GM10248 (cell line): ENCODE measurements around the gene RAB27A.
"Not testable (repeated sequence)": the region's sequence is repeated elsewhere in the genome, so short reads cannot be mapped to it uniquely, and the experiment has no call there.

Experiments used
- CTCF ChIA-PET: fragments of 300-600 bp; sonication (Branson Sonifier 250); formaldehyde crosslinking; extraction: SDS; loops from one replicate; lab custom pipeline; 2021; ENCODE audit warnings: antibody characterized with exemption; lab: Yijun Ruan, JAX
- POLR2A ChIA-PET: fragments of 350-650 bp; sonication (Branson Sonifier 250); formaldehyde crosslinking; extraction: SDS; loops from one replicate; lab custom pipeline; 2020; ENCODE audit warnings: antibody characterized with exemption; lab: Yijun Ruan, JAX
- DNase-seq: peaks from one replicate; pipeline ENCODE4 v3.0.0; 2012; ENCODE audit errors: extremely low spot score
- CTCF ChIP-seq: IDR thresholded peaks from 2 replicates; pipeline ENCODE4 v1.5.1; 2012; ENCODE audit warnings: mild to moderate bottlenecking, low read depth; ENCODE audit errors: extremely low read depth, missing control alignments, control extremely low read depth

RAB27A gene

GRCh38 chr15:55290528-55291057 is 980 bp upstream of the RAB27A start:
- peak; percentile 91 for TF ChIP-seq CTCF
- CTCF ChIA-PET = interaction anchor here (0.7 to 2.2 kb wide), 32 partner anchors 9 to 145 kb away, joined by 3 to 33 read pairs (median 3); partner anchors contain the start of genes CCPG1, PIERCE2, PIGB and PIGBOS1

GRCh38 chr15:55289011-55289745 is 435 bp downstream of the RAB27A start:
- POLR2A ChIA-PET = no interaction called here
- TF ChIP-seq CTCF = no peak
- peak; percentile 25 for DNase-seq
- CTCF ChIA-PET = interaction anchor here (0.6 kb wide), 1 partner anchor 1199 kb away, joined by 4 read pairs; no protein-coding TSS in a partner anchor

More at GRCh38 chr15:55290528-55291057, 980 bp upstream of the RAB27A start:
- POLR2A ChIA-PET = interaction anchor here (1.2 kb wide), 1 partner anchor 73 kb away, joined by 4 read pairs; no protein-coding TSS in a partner anchor
- peak; percentile 84 for DNase-seq

GRCh38 chr15:55288006-55288717 is 1.5 kb downstream of the RAB27A start:
- no peak for DNase-seq
- no peak for TF ChIP-seq CTCF
- POLR2A ChIA-PET = no interaction called here
- CTCF ChIA-PET = interaction anchor here (1.7 kb wide), 1 partner anchor 68 kb away, joined by 3 read pairs; no protein-coding TSS in a partner anchor

- CTCF ChIA-PET = interaction anchor here (0.8 to 1.7 kb wide), 3 partner anchors 16 to 68 kb away, joined by 3 read pairs; no protein-coding TSS in a partner anchor
- DNase-seq, POLR2A ChIA-PET: not testable (repeated sequence)
These were observed 3.0 kb downstream of the RAB27A start for GRCh38 chr15:55286442-55287189.

GRCh38 chr15:55284426-55284825 is 5.2 kb downstream of the RAB27A start:
- DNase-seq = no peak
- ChIA-PET POLR2A (no interaction called here), CTCF (interaction anchor here (1.2 to 1.4 kb wide), 2 partner anchors 60 to 65 kb away, joined by 3 read pairs; no protein-coding TSS in a partner anchor)
- no peak for TF ChIP-seq CTCF

GRCh38 chr15:55283379-55284147 is 6.0 kb downstream of the RAB27A start:
- ChIA-PET POLR2A (no interaction called here), CTCF (no interaction called here)
- no peak for DNase-seq
- no peak for TF ChIP-seq CTCF
